ENCODE measurements around the gene ZDHHC9.

ZDHHC9 gene

GRCh38 chrX:129755779-129756650, 87.7 kb downstream of the ZDHHC9 start:
- in situ Hi-C loops (cut with MboI; ENCODE audit: low sequenced_read_pairs) = no loop called here
- DNase-seq (ENCODE audit: low spot score in 2 of 2) = peak in 1 of 2 experiments; percentile 33
- H3K4me1 ChIP-seq = no peaks in the 10 kb centered on the region
- no peaks in the 10 kb centered on the region for H3K36me3 ChIP-seq (replicated peaks)
- no peaks in the 10 kb centered on the region for H3K27me3 ChIP-seq (ENCODE audit: low read depth)
- H3K4me3 ChIP-seq = no peak overlapping the region
- no peaks in the 10 kb centered on the region for H3K9me3 ChIP-seq

- no peak overlapping the region for H3K4me3 ChIP-seq
- H3K9me3 ChIP-seq = no peaks in the 10 kb centered on the region
- H3K36me3 ChIP-seq (replicated peaks) = no peaks in the 10 kb centered on the region
- no peaks in the 10 kb centered on the region; the same call in 1 of the 2 replicates for H3K27me3 ChIP-seq (ENCODE audit: low read depth)
- in situ Hi-C loops (cut with MboI; ENCODE audit: low sequenced_read_pairs) = no loop called here
- H3K4me1 ChIP-seq = no peaks in the 10 kb centered on the region
- peak in 1 of 2 experiments; percentile 29 for DNase-seq (ENCODE audit: low spot score in 2 of 2)
Observed at GRCh38 chrX:129754056-129755024, 89.3 kb downstream of the ZDHHC9 start.
